Activated CD8-positive, alpha-beta T cell treated with anti-CD3 and anti-CD28 coated beads for 36 hours (primary cell): ENCODE results near the gene IL31. TPM values are rescaled to one million over a fixed set of nuclear protein-coding genes. Genes with fewer than 3 reads are reported as not detected.

Source experiments
- ATAC-seq: fragments of 200-7000 bp; cut with Tn5 transposase; one replicate; pipeline ENCODE4 v1.10.0; 2021; ENCODE audit warnings: mild to moderate bottlenecking, moderate library complexity
- CTCF ChIA-PET: fragments of 350-600 bp; sonication (Branson Sonifier 250); formaldehyde crosslinking; loops from one replicate; lab custom pipeline; 2021; ENCODE audit warnings: antibody characterized with exemption; lab: Charles Lee
- POLR2A ChIA-PET: fragments of 350-600 bp; sonication (Branson Sonifier 250); formaldehyde crosslinking; loops from one replicate; lab custom pipeline; 2021; ENCODE audit warnings: antibody characterized with exemption; lab: Charles Lee
- DNase-seq: peaks from one replicate; pipeline ENCODE4 v3.0.0-alpha.2; 2020
- H3K27ac Mint-ChIP-seq: one replicate; pipeline ENCODE4 v1.8.0; 2021; ENCODE audit warnings: mild to moderate bottlenecking, mixed read lengths
- H3K27me3 Mint-ChIP-seq: one replicate; pipeline ENCODE4 v1.8.0; 2021; ENCODE audit warnings: mixed read lengths
- H3K36me3 Mint-ChIP-seq: one replicate; pipeline ENCODE4 v1.8.0; 2021; ENCODE audit warnings: low read depth, mixed read lengths
- H3K4me1 Mint-ChIP-seq: one replicate; pipeline ENCODE4 v1.8.0; 2021; ENCODE audit warnings: low read depth, mixed read lengths
- H3K4me3 Mint-ChIP-seq: one replicate; pipeline ENCODE4 v1.8.0; 2021; ENCODE audit warnings: mild to moderate bottlenecking, moderate library complexity, mixed read lengths
- H3K9me3 Mint-ChIP-seq: one replicate; pipeline ENCODE4 v1.8.0; 2021; ENCODE audit warnings: mixed read lengths
- CTCF ChIP-seq: fragments of 200-600 bp; IDR thresholded peaks from one replicate; pipeline ENCODE4 v1.8.0; 2022; ENCODE audit warnings: antibody characterized with exemption, mild to moderate bottlenecking
- intact Hi-C: fragments of 100-400 bp; cut with micrococcal nuclease; formaldehyde crosslinking; loops from one replicate; pipeline ENCODE4 v1.10.0; 2022
- total RNA-seq, 2 experiments: library from RNA; stranded (reverse); gene quantifications; one replicate each; pipeline ENCODE4 v1.2.3, GENCODE V29; 2021

The IL31 gene
- total RNA-seq, 2 experiments from 2014 or later = not detected

- intact Hi-C loops = no loop called here
- H3K27me3 Mint-ChIP-seq = peaks cover 24% of the 10 kb centered on the region
- no peaks in the 10 kb centered on the region for H3K36me3 Mint-ChIP-seq
- peaks cover 18% of the 10 kb centered on the region for H3K4me1 Mint-ChIP-seq
- TF ChIP-seq CTCF = no peak
- ATAC-seq (no peak), DNase-seq (no peak)
- H3K27ac Mint-ChIP-seq = no peak overlapping the region
- H3K9me3 Mint-ChIP-seq = no peaks in the 10 kb centered on the region
- ChIA-PET CTCF (no interaction called here), POLR2A (no interaction called here)
- H3K4me3 Mint-ChIP-seq = no peak overlapping the region
Observed at GRCh38 chr12:122200541-122201175, 26.6 kb upstream of the IL31 start.

- Mint-ChIP-seq H3K4me3 (no peak overlapping the region), H3K27me3 (peaks cover 17% of the 10 kb centered on the region), H3K4me1 (peaks cover 14% of the 10 kb centered on the region), H3K9me3 (no peaks in the 10 kb centered on the region), H3K27ac (no peak overlapping the region), H3K36me3 (no peaks in the 10 kb centered on the region)
- no peak for TF ChIP-seq CTCF
- DNase-seq (no peak), ATAC-seq (no peak)
- intact Hi-C loops = loop anchor here (10.0 kb wide), 1 partner anchor 145 kb away; no protein-coding TSS in a partner anchor
- ChIA-PET CTCF (no interaction called here), POLR2A (no interaction called here)
Observed at GRCh38 chr12:122199484-122200355, 25.7 kb upstream of the IL31 start.

DNA sequence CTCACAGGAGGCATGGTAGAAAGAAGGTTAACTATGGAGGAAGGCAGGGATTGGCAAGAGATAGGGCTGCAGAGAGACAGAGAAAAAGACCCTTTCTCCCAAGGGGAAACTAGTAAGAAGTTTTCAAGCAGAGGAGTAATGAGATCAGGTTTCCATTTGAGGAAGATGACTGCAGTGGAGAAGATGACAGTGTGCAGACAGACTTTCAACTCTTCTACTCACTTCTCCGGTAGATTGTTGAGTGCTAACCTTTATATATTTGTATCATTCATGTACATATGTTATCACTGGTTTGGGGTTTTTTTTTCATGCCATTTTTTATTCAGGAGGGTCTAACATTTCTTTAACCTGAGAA, 23.6 kb upstream of the IL31 start:
- intact Hi-C loops = loop anchor here (10.0 kb wide), 1 partner anchor 143 kb away; no protein-coding TSS in a partner anchor
- H3K4me1 Mint-ChIP-seq = peaks cover 7% of the 10 kb centered on the region
- POLR2A ChIA-PET = no interaction called here
- ATAC-seq = peak; percentile 38
- peak overlapping the region; percentile 77 for H3K27ac Mint-ChIP-seq
- no peaks in the 10 kb centered on the region for H3K36me3 Mint-ChIP-seq
- no peak overlapping the region for H3K4me3 Mint-ChIP-seq
- peaks cover 13% of the 10 kb centered on the region for H3K27me3 Mint-ChIP-seq
- TF ChIP-seq CTCF = no peak
- no peaks in the 10 kb centered on the region for H3K9me3 Mint-ChIP-seq
- CTCF ChIA-PET = no interaction called here
- DNase-seq = no peak

GRCh38 chr12:122195405-122195804, 21.4 kb upstream of the IL31 start:
- no peak overlapping the region for H3K4me3 Mint-ChIP-seq

More at GRCh38 chr12:122195405-122195804, 21.4 kb upstream of the IL31 start:
- intact Hi-C loops = loop anchor here (10.0 kb wide), 1 partner anchor 141 kb away; no protein-coding TSS in a partner anchor
- H3K27me3 Mint-ChIP-seq = peaks cover 9% of the 10 kb centered on the region
- peaks cover 5% of the 10 kb centered on the region for H3K4me1 Mint-ChIP-seq
- no peak overlapping the region for H3K27ac Mint-ChIP-seq
- DNase-seq (no peak), ATAC-seq (no peak)
- ChIA-PET CTCF (interaction anchor here (0.9 to 1.3 kb wide), 3 partner anchors 72 to 174 kb away, joined by 3 to 5 read pairs (median 4); no protein-coding TSS in a partner anchor), POLR2A (interaction anchor here (1.2 kb wide), 1 partner anchor 10 kb away, joined by 3 read pairs; no protein-coding TSS in a partner anchor)
- no peaks in the 10 kb centered on the region for H3K9me3 Mint-ChIP-seq
- TF ChIP-seq CTCF = no peak
- H3K36me3 Mint-ChIP-seq = no peaks in the 10 kb centered on the region
